Smooth muscle cell (in vitro differentiated cells): ENCODE results near the gene CFDP1. TPM values are rescaled to one million over a fixed set of nuclear protein-coding genes. Genes with fewer than 3 reads are reported as not detected.
A peak's percentile ranks its signal among the peaks of the same experiment; 100 is the strongest.

Experiments
- DNase-seq: peaks from one replicate; lab custom pipeline; 2025; ENCODE audit not compliant: unreplicated experiment; lab: John Stamatoyannopoulos, UW
- H2AFZ ChIP-seq: fragments of 200-600 bp; sonication (generic); 2 replicates; pipeline ENCODE4 v1.6.0; 2016; ENCODE audit warnings: antibody characterized with exemption, low read depth, mild to moderate bottlenecking
- H3F3A ChIP-seq: fragments of 200-600 bp; sonication (generic); 2 replicates; pipeline ENCODE4 v1.6.0; 2017; ENCODE audit warnings: antibody characterized with exemption, low read depth
- H3K27ac ChIP-seq: fragments of 200-600 bp; sonication (generic); 2 replicates; pipeline ENCODE4 v1.5.1; 2016; ENCODE audit warnings: low read depth, mild to moderate bottlenecking
- H3K27me3 ChIP-seq: fragments of 200-600 bp; sonication (generic); 2 replicates; pipeline ENCODE4 v1.6.1; 2016; ENCODE audit warnings: low read depth, mild to moderate bottlenecking
- H3K36me3 ChIP-seq: fragments of 200-600 bp; sonication (generic); 2 replicates; pipeline ENCODE4 v1.5.1; 2016; ENCODE audit warnings: low read depth
- H3K4me1 ChIP-seq: fragments of 200-600 bp; sonication (generic); 2 replicates; pipeline ENCODE4 v1.5.1; 2016; ENCODE audit warnings: low read depth
- H3K4me2 ChIP-seq: fragments of 200-600 bp; sonication (generic); 2 replicates; pipeline ENCODE4 v1.6.0; 2016; ENCODE audit warnings: mild to moderate bottlenecking
- H3K4me3 ChIP-seq: fragments of 200-600 bp; sonication (generic); 2 replicates; pipeline ENCODE4 v1.5.1; 2016; ENCODE audit warnings: mild to moderate bottlenecking
- H3K79me2 ChIP-seq: fragments of 200-600 bp; sonication (generic); 2 replicates; pipeline ENCODE4 v1.6.0; 2016; ENCODE audit warnings: low read depth, mild to moderate bottlenecking
- H3K9ac ChIP-seq: fragments of 200-600 bp; sonication (generic); 2 replicates; pipeline ENCODE4 v1.6.0; 2016; ENCODE audit warnings: low read depth
- H3K9me3 ChIP-seq: fragments of 200-600 bp; sonication (generic); replicated peaks from 2 replicates; pipeline ENCODE4 v1.5.1; 2016; ENCODE audit warnings: low read depth
- H4K20me1 ChIP-seq: fragments of 200-600 bp; sonication (generic); 2 replicates; pipeline ENCODE4 v1.6.0; 2016; ENCODE audit warnings: low read depth
- CTCF ChIP-seq: fragments of 200-600 bp; sonication (generic); IDR thresholded peaks from 2 replicates; pipeline ENCODE4 v1.5.1; 2017; ENCODE audit warnings: borderline replicate concordance, mild to moderate bottlenecking, antibody characterized with exemption; ENCODE audit not compliant: insufficient read depth, poor library complexity, severe bottlenecking
- WGBS: methylation state at CpG from one replicate; pipeline ENCODE4 v1.1.7; 2016; ENCODE audit warnings: low lambda C conversion rate; 5-methylcytosine and 5-hydroxymethylcytosine counted together
- polyA plus RNA-seq: library from polyadenylated mRNA; unstranded; fragments of >200 nt; fragmentation: Nextera tagmentation; extraction: Ambion mirVana; gene quantifications from 2 replicates; pipeline ENCODE4 v1.2.1, GENCODE V29; 2016
- total RNA-seq: library from RNA; depleted of rRNA; stranded (reverse); fragments of >200 nt; gene quantifications from 2 replicates; pipeline ENCODE4 v1.2.3, GENCODE V29; 2014

CFDP1 gene
- total and polyA plus RNA-seq, 2 experiments from 2014 or later = 59.0 to 91.0 TPM

- no peaks in the 10 kb centered on the region for H3K36me3 ChIP-seq
- H3K9ac ChIP-seq = no peak overlapping the region
- no peaks in the 10 kb centered on the region for H3K79me2 ChIP-seq
- TF ChIP-seq CTCF = no peak
- H4K20me1 ChIP-seq = peaks cover 3% of the 10 kb centered on the region
- H3K4me1 ChIP-seq = peaks cover 18% of the 10 kb centered on the region
- peak overlapping the region; percentile 46 for H3K27ac ChIP-seq
- DNase-seq = no peak
- peaks cover 11% of the 10 kb centered on the region for H3F3A ChIP-seq
- 65% methylated on average over 4 of the region's 4 CpGs for WGBS
- no peak overlapping the region for H2AFZ ChIP-seq
- H3K9me3 ChIP-seq = no peaks in the 10 kb centered on the region
- H3K4me2 ChIP-seq = peak overlapping the region; percentile 23
- H3K4me3 ChIP-seq = no peak overlapping the region
- H3K27me3 ChIP-seq = no peaks in the 10 kb centered on the region
These were observed 91.6 kb downstream of the CFDP1 start for GRCh38 chr16:75341564-75342307.

- Histone ChIP-seq H3K27me3 (no peaks in the 10 kb centered on the region), H3K4me3 (no peak overlapping the region), H3K9me3 (no peaks in the 10 kb centered on the region), H3K36me3 (no peaks in the 10 kb centered on the region), H3K79me2 (no peaks in the 10 kb centered on the region), H4K20me1 (peaks cover 3% of the 10 kb centered on the region), H3K27ac (peak overlapping the region; percentile 46), H3F3A (peaks cover 11% of the 10 kb centered on the region), H3K4me2 (no peak overlapping the region), H2AFZ (no peak overlapping the region), H3K4me1 (peaks cover 18% of the 10 kb centered on the region), H3K9ac (no peak overlapping the region)
- 34% methylated on average over 2 of the region's 2 CpGs for WGBS
- DNase-seq = no peak
- TF ChIP-seq CTCF = no peak
These were observed 92.4 kb downstream of the CFDP1 start for GRCh38 chr16:75340741-75341491.

GRCh38 chr16:75337430-75337829 is 95.9 kb downstream of the CFDP1 start:
- Histone ChIP-seq H2AFZ (no peak overlapping the region), H4K20me1 (peaks cover 3% of the 10 kb centered on the region), H3K4me3 (no peak overlapping the region), H3K9me3 (no peaks in the 10 kb centered on the region), H3F3A (peaks cover 11% of the 10 kb centered on the region), H3K4me2 (no peak overlapping the region), H3K4me1 (peaks cover 15% of the 10 kb centered on the region), H3K9ac (no peak overlapping the region), H3K36me3 (no peaks in the 10 kb centered on the region), H3K27ac (no peak overlapping the region), H3K27me3 (no peaks in the 10 kb centered on the region), H3K79me2 (no peaks in the 10 kb centered on the region)
- TF ChIP-seq CTCF = no peak
- 96% methylated on average over 6 of the region's 6 CpGs for WGBS
- DNase-seq = no peak
